HG03457 (cell line): ENCODE data around the gene RPS15.
A peak's percentile ranks its signal among the peaks of the same experiment; 100 is the strongest.

ENCODE experiments used
- ATAC-seq: cut with Tn5 transposase; IDR thresholded peaks from one replicate; pipeline ENCODE4 v1.9.1; 2021; ENCODE audit warnings: moderate number of reproducible peaks; ENCODE audit not compliant: unreplicated experiment

RPS15 gene

GRCh38 chr19:1438035-1438932 lies at the start of gene RPS15:
RPS15 (plus strand) TSS chr19:1438396; CDS start chr19:1438426, 30 bp downstream.
- ATAC-seq, result peak; percentile 72

GRCh38 chr19:1388637-1389026 lies 49.6 kb upstream of the RPS15 start:
- ATAC-seq, result no peak

- no peak for ATAC-seq
Observed at GRCh38 chr19:1389033-1389940, 48.9 kb upstream of the RPS15 start.

- ATAC-seq, result no peak
Observed at GRCh38 chr19:1390890-1391423, 47.2 kb upstream of the RPS15 start.

- no peak for ATAC-seq
Observed at GRCh38 chr19:1392407-1392806, 45.8 kb upstream of the RPS15 start.

GRCh38 chr19:1392939-1393530 lies 45.2 kb upstream of the RPS15 start:
- no peak for ATAC-seq

GRCh38 chr19:1393841-1394240 lies 44.4 kb upstream of the RPS15 start:
- no peak for ATAC-seq

- no peak for ATAC-seq
Observed at GRCh38 chr19:1394252-1395193, 43.7 kb upstream of the RPS15 start.

- ATAC-seq, result no peak
Observed at GRCh38 chr19:1395194-1396018, 42.8 kb upstream of the RPS15 start.

- ATAC-seq, result no peak
Observed at GRCh38 chr19:1396019-1396767, 42.0 kb upstream of the RPS15 start.

- no peak for ATAC-seq
Observed at GRCh38 chr19:1396768-1397679, 41.2 kb upstream of the RPS15 start.

GRCh38 chr19:1397838-1398237 lies 40.4 kb upstream of the RPS15 start:
- no peak for ATAC-seq

- no peak for ATAC-seq
Observed at GRCh38 chr19:1399079-1399478, 39.1 kb upstream of the RPS15 start.

- no peak for ATAC-seq
Observed at GRCh38 chr19:1399745-1400144, 38.5 kb upstream of the RPS15 start.

GRCh38 chr19:1400281-1401137 lies 37.7 kb upstream of the RPS15 start:
- ATAC-seq, result no peak

GRCh38 chr19:1401138-1401888 lies 36.9 kb upstream of the RPS15 start, which contains the start of gene GAMT:
GAMT (minus strand) TSS chr19:1401542; CDS start chr19:1401476, 66 bp downstream.
- ATAC-seq, result no peak
